OCI-LY1 (cell line): ENCODE measurements around the gene ULK4.

Experiments
- H2AFZ ChIP-seq: fragments of 200-600 bp; sonication (generic), shearing (Covaris generic); 2 replicates; pipeline ENCODE4 v1.6.0; 2014; ENCODE audit warnings: antibody characterized with exemption, mild to moderate bottlenecking, low read length
- H3F3A ChIP-seq: fragments of 200-600 bp; sonication (generic), shearing (Covaris generic); 2 replicates; pipeline ENCODE4 v1.6.0; 2014; ENCODE audit warnings: mild to moderate bottlenecking, antibody characterized with exemption, low read length, moderate library complexity; ENCODE audit not compliant: insufficient read depth
- H3K27ac ChIP-seq: fragments of 200-600 bp; sonication (generic); 2 replicates; pipeline ENCODE4 v1.5.1; 2014; ENCODE audit warnings: low read length, mixed run types, mild to moderate bottlenecking, low read depth; ENCODE audit not compliant: poor library complexity, severe bottlenecking
- H3K27me3 ChIP-seq: fragments of 200-600 bp; sonication (generic); 2 replicates; pipeline ENCODE4 v1.6.0; 2014; ENCODE audit warnings: antibody characterized with exemption, mild to moderate bottlenecking, low read length, moderate library complexity; ENCODE audit not compliant: insufficient read depth
- H3K36me3 ChIP-seq: fragments of 200-600 bp; sonication (generic); 2 replicates; pipeline ENCODE4 v1.6.1; 2014; ENCODE audit warnings: mild to moderate bottlenecking, antibody characterized with exemption, low read length, moderate library complexity, mixed read lengths; ENCODE audit not compliant: insufficient read depth
- H3K4me1 ChIP-seq: fragments of 200-600 bp; sonication (generic); 2 replicates; pipeline ENCODE4 v1.5.1; 2014; ENCODE audit warnings: mild to moderate bottlenecking, low read length, moderate library complexity; ENCODE audit not compliant: insufficient read depth, severe bottlenecking
- H3K4me2 ChIP-seq: fragments of 200-600 bp; sonication (generic), shearing (Covaris generic); 2 replicates; pipeline ENCODE4 v1.6.1; 2014; ENCODE audit warnings: low read length
- H3K4me3 ChIP-seq: fragments of 200-600 bp; sonication (generic); 2 replicates; pipeline ENCODE4 v1.5.1; 2014; ENCODE audit warnings: low read length, low read depth, mild to moderate bottlenecking, mixed read lengths; ENCODE audit not compliant: poor library complexity, severe bottlenecking
- H3K79me2 ChIP-seq: fragments of 200-600 bp; shearing (Covaris generic); 2 replicates; pipeline ENCODE4 v1.6.1; 2016; ENCODE audit warnings: mixed run types, low read length, mixed read lengths; ENCODE audit not compliant: insufficient read depth
- H3K9ac ChIP-seq: fragments of 200-600 bp; sonication (generic), shearing (Covaris generic); 2 replicates; pipeline ENCODE4 v1.6.1; 2014; ENCODE audit warnings: mild to moderate bottlenecking, low read length, mixed read lengths
- H3K9me2 ChIP-seq: fragments of 200-600 bp; sonication (generic), shearing (Covaris generic); 2 replicates; pipeline ENCODE4 v1.6.1; 2014; ENCODE audit warnings: low read depth, mild to moderate bottlenecking, low read length, mixed read lengths
- H3K9me3 ChIP-seq: fragments of 200-600 bp; shearing (Covaris generic); 2 replicates; pipeline ENCODE4 v1.6.1; 2014; ENCODE audit warnings: low read length, mixed read lengths
- H4K20me1 ChIP-seq: fragments of 200-600 bp; sonication (generic), shearing (Covaris generic); 2 replicates; pipeline ENCODE4 v1.6.0; 2016; ENCODE audit warnings: mild to moderate bottlenecking, low read length; ENCODE audit not compliant: insufficient read depth
- CTCF ChIP-seq: fragments of 200-600 bp; sonication (generic), shearing (Covaris generic); IDR thresholded peaks from 2 replicates; pipeline ENCODE4 v1.5.1; 2017; ENCODE audit warnings: mild to moderate bottlenecking, antibody characterized with exemption, low read length, moderate library complexity, mixed read lengths
- EZH2 ChIP-seq: fragments of 200-600 bp; sonication (generic), shearing (Covaris generic); IDR thresholded peaks from 2 replicates; pipeline ENCODE4 v1.8.0; 2017; ENCODE audit warnings: borderline replicate concordance, mixed run types, mild to moderate bottlenecking, antibody characterized with exemption, low read length, moderate library complexity, mixed read lengths

Gene ULK4

DNA sequence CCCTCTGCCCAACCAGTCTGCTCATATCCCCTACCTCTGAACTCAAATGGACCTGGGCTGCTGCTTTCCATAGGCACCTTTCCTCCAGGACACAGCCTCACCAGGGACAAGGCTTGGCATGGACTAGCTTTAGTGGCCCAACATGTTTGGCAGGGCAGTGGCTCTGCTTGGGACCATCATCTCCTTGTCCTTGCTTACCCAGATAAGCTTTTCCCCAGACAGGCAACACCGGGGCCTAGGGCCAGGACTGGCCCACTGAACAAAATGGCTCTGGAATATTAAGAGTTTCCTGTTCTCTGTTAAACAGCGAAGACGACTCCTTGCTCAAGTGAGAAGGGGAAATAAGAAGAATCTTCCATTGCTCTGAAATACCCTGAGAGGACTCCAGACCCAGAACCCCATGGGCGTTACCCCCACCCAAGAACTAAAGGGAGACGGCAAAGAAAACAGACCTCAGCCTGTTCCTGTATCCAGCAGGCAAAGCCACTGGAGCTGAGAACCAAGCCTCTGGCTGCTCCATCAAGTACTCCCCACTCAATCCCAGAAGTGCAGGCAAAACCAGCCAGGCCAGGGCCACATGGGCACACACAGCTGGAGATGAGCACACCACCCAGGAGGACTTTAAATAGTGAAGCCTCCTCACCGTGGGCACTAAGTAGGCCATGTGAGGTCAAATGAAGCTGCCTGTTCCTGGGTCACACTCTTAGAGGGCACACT is 717.1 kb downstream of the ULK4 start:
- H4K20me1 ChIP-seq: no peaks in the 10 kb centered on the region
- H3K9me3 ChIP-seq: no peaks in the 10 kb centered on the region
- H3K9me2 ChIP-seq: no peaks in the 10 kb centered on the region
- no peak overlapping the region for H3K9ac ChIP-seq
- H3F3A ChIP-seq: no peaks in the 10 kb centered on the region
- no peaks in the 10 kb centered on the region for H3K79me2 ChIP-seq
- no peak overlapping the region for H2AFZ ChIP-seq
- H3K27ac ChIP-seq: no peak overlapping the region
- no peak for TF ChIP-seq CTCF
- TF ChIP-seq EZH2: no peak
- H3K36me3 ChIP-seq: peaks cover 21% of the 10 kb centered on the region
- H3K4me3 ChIP-seq: no peak overlapping the region
- no peaks in the 10 kb centered on the region for H3K27me3 ChIP-seq
- no peak overlapping the region for H3K4me2 ChIP-seq
- H3K4me1 ChIP-seq: no peaks in the 10 kb centered on the region

GRCh38 chr3:41243183-41243582 is 718.7 kb downstream of the ULK4 start:
- Histone ChIP-seq H3K4me2 (no peak overlapping the region), H4K20me1 (no peaks in the 10 kb centered on the region)

GRCh38 chr3:41241800-41242571 is 719.9 kb downstream of the ULK4 start:
- no peaks in the 10 kb centered on the region for H3K79me2 ChIP-seq
- no peak overlapping the region for H2AFZ ChIP-seq
- H3K9me3 ChIP-seq: no peaks in the 10 kb centered on the region
- no peak overlapping the region for H3K4me3 ChIP-seq
- TF ChIP-seq EZH2 (no peak), CTCF (no peak)
- H3K27ac ChIP-seq: no peak overlapping the region
- no peaks in the 10 kb centered on the region for H3K4me1 ChIP-seq
- no peaks in the 10 kb centered on the region for H3F3A ChIP-seq
- no peak overlapping the region for H3K9ac ChIP-seq
- peaks cover 49% of the 10 kb centered on the region for H3K36me3 ChIP-seq
- H3K4me2 ChIP-seq: no peak overlapping the region
- no peaks in the 10 kb centered on the region for H4K20me1 ChIP-seq
- H3K9me2 ChIP-seq: no peaks in the 10 kb centered on the region
- no peaks in the 10 kb centered on the region for H3K27me3 ChIP-seq

More at GRCh38 chr3:41243183-41243582, 718.7 kb downstream of the ULK4 start:
- Histone ChIP-seq H3K27ac (no peak overlapping the region), H3K9me2 (no peaks in the 10 kb centered on the region), H2AFZ (no peak overlapping the region), H3K79me2 (no peaks in the 10 kb centered on the region), H3K36me3 (peaks cover 37% of the 10 kb centered on the region), H3K27me3 (no peaks in the 10 kb centered on the region), H3K9me3 (no peaks in the 10 kb centered on the region), H3F3A (no peaks in the 10 kb centered on the region), H3K4me3 (no peak overlapping the region), H3K4me1 (no peaks in the 10 kb centered on the region), H3K9ac (no peak overlapping the region)
- no peak for TF ChIP-seq CTCF
- TF ChIP-seq EZH2: no peak
